HG03196 (cell line): ENCODE measurements around the gene METAP1D.
"Not testable (repeated sequence)": the region's sequence is repeated elsewhere in the genome, so short reads cannot be mapped to it uniquely, and the experiment has no call there.

ENCODE experiments used
- ATAC-seq: cut with Tn5 transposase; IDR thresholded peaks from one replicate; pipeline ENCODE4 v1.9.1; 2021; ENCODE audit not compliant: unreplicated experiment

The METAP1D gene

GRCh38 chr2:171996021-171996420 lies 3.7 kb upstream of the METAP1D start:
- ATAC-seq = no peak

GRCh38 chr2:171997031-171997430 lies 2.7 kb upstream of the METAP1D start:
- not testable (repeated sequence) for ATAC-seq

- no peak for ATAC-seq
These were observed 592 bp upstream of the METAP1D start for GRCh38 chr2:171999161-171999560.

GRCh38 chr2:172000696-172001361 lies 1.1 kb downstream of the METAP1D start:
- ATAC-seq = no peak

- no peak for ATAC-seq
These were observed 7.6 kb downstream of the METAP1D start for GRCh38 chr2:172007372-172007771.

- ATAC-seq = no peak
These were observed 10.1 kb downstream of the METAP1D start for GRCh38 chr2:172009823-172010222.

- no peak for ATAC-seq
These were observed 12.2 kb downstream of the METAP1D start for GRCh38 chr2:172011812-172012575.

- no peak for ATAC-seq
These were observed 13.1 kb downstream of the METAP1D start for GRCh38 chr2:172012677-172013391.

GRCh38 chr2:172013396-172013795 lies 13.6 kb downstream of the METAP1D start:
- ATAC-seq = peak; percentile 68

- no peak for ATAC-seq
These were observed 21.6 kb downstream of the METAP1D start for GRCh38 chr2:172021074-172021931.

- ATAC-seq = no peak
These were observed 22.2 kb downstream of the METAP1D start for GRCh38 chr2:172021955-172022354.

GRCh38 chr2:172031536-172031935 lies 31.8 kb downstream of the METAP1D start:
- ATAC-seq = no peak

GRCh38 chr2:172038121-172038520 lies 38.4 kb downstream of the METAP1D start:
- no peak for ATAC-seq

GRCh38 chr2:172038604-172039003 lies 38.9 kb downstream of the METAP1D start:
- no peak for ATAC-seq

- no peak for ATAC-seq
These were observed 39.4 kb downstream of the METAP1D start for GRCh38 chr2:172039011-172039704.

- no peak for ATAC-seq
These were observed 40.6 kb downstream of the METAP1D start for GRCh38 chr2:172040311-172040710.

- no peak for ATAC-seq
These were observed 46.4 kb downstream of the METAP1D start for GRCh38 chr2:172046080-172046678.

- ATAC-seq = no peak
These were observed 47.3 kb downstream of the METAP1D start for GRCh38 chr2:172046866-172047565.
